GM11168 (cell line): ENCODE results near the gene DNAJC15.
"Not testable (repeated sequence)": the region's sequence is repeated elsewhere in the genome, so short reads cannot be mapped to it uniquely, and the experiment has no call there.

Experiments
- in situ Hi-C: fragments of 300-500 bp; cut with MboI; formaldehyde crosslinking; loops from one replicate; pipeline ENCODE4 v1.12.0; 2022; ENCODE audit warnings: low sequenced_read_pairs; ENCODE audit not compliant: unreplicated experiment

The DNAJC15 gene

GRCh38 chr13:43041369-43041921, 18.1 kb downstream of the DNAJC15 start:
- in situ Hi-C loops, result no loop called here

GRCh38 chr13:43042410-43042921, 19.1 kb downstream of the DNAJC15 start:
- in situ Hi-C loops, result no loop called here

- in situ Hi-C loops, result no loop called here
Measured at GRCh38 chr13:43044720-43045301, 21.4 kb downstream of the DNAJC15 start.

GRCh38 chr13:43045302-43045773, 22.0 kb downstream of the DNAJC15 start:
- in situ Hi-C loops, result not testable (repeated sequence)

- in situ Hi-C loops, result no loop called here
Measured at GRCh38 chr13:43046259-43046658, 22.9 kb downstream of the DNAJC15 start.

- in situ Hi-C loops, result no loop called here
Measured at GRCh38 chr13:43054803-43055802, 31.7 kb downstream of the DNAJC15 start.

GRCh38 chr13:43057653-43058317, 34.4 kb downstream of the DNAJC15 start:
- in situ Hi-C loops, result no loop called here

GRCh38 chr13:43058318-43058674, 34.9 kb downstream of the DNAJC15 start:
- in situ Hi-C loops, result no loop called here

- in situ Hi-C loops, result no loop called here
Measured at GRCh38 chr13:43058831-43059230, 35.4 kb downstream of the DNAJC15 start.

- in situ Hi-C loops, result not testable (repeated sequence)
Measured at GRCh38 chr13:43059779-43060178, 36.4 kb downstream of the DNAJC15 start.

GRCh38 chr13:43060806-43061205, 37.4 kb downstream of the DNAJC15 start:
- in situ Hi-C loops, result not testable (repeated sequence)

- in situ Hi-C loops, result no loop called here
Measured at GRCh38 chr13:43061496-43062280, 38.3 kb downstream of the DNAJC15 start.

- in situ Hi-C loops, result no loop called here
Measured at GRCh38 chr13:43071824-43072223, 48.4 kb downstream of the DNAJC15 start.

- in situ Hi-C loops, result no loop called here
Measured at GRCh38 chr13:43072394-43072793, 49.0 kb downstream of the DNAJC15 start.

GRCh38 chr13:43074824-43075510, 51.6 kb downstream of the DNAJC15 start:
- in situ Hi-C loops, result no loop called here

GRCh38 chr13:43075511-43075902, 52.1 kb downstream of the DNAJC15 start:
- in situ Hi-C loops, result not testable (repeated sequence)

- in situ Hi-C loops, result no loop called here
Measured at GRCh38 chr13:43077046-43077445, 53.7 kb downstream of the DNAJC15 start.

GRCh38 chr13:43077461-43077860, 54.1 kb downstream of the DNAJC15 start:
- in situ Hi-C loops, result no loop called here

GRCh38 chr13:43077906-43078305, 54.5 kb downstream of the DNAJC15 start:
- in situ Hi-C loops, result no loop called here
